ENCODE results near the gene LUC7L.
"Not testable (repeated sequence)": the region's sequence is repeated elsewhere in the genome, so short reads cannot be mapped to it uniquely, and the experiment has no call there.

Gene LUC7L

GRCh38 chr16:245105-245504 is 15.9 kb upstream of the LUC7L start:
- H3K9ac ChIP-seq (ENCODE audit: insufficient read length), result no peak overlapping the region
- no peak for DNase-seq (ENCODE audit: low read depth, low spot score)
- H3K9me3 ChIP-seq (ENCODE audit: low read depth, low read length), result no peaks in the 10 kb centered on the region
- no peak overlapping the region for H3K27ac ChIP-seq
- no peaks in the 10 kb centered on the region for H3K36me3 ChIP-seq (ENCODE audit: insufficient read depth, low read length)
- no peak overlapping the region for H3K4me3 ChIP-seq
- TF ChIP-seq EZH2 (IDR thresholded peaks at IDR 0.05), result no peak
- no peak for TF ChIP-seq FOXP2 (optimal IDR thresholded peaks at IDR 0.05; ENCODE audit: control extremely low read depth, extremely low read length, insufficient read depth)
- TF ChIP-seq POLR2AphosphoS5 (IDR thresholded peaks at IDR 0.05; ENCODE audit: borderline replicate concordance, low read depth, low read length), result no peak

- no peak for DNase-seq (ENCODE audit: low read depth, low spot score)
- H3K9ac ChIP-seq (ENCODE audit: insufficient read length), result no peak overlapping the region
- no peak overlapping the region for H3K4me3 ChIP-seq
- H3K36me3 ChIP-seq (ENCODE audit: insufficient read depth, low read length), result no peaks in the 10 kb centered on the region
- TF ChIP-seq EZH2 (IDR thresholded peaks at IDR 0.05) (no peak), FOXP2 (optimal IDR thresholded peaks at IDR 0.05; ENCODE audit: control extremely low read depth, extremely low read length, insufficient read depth) (no peak), POLR2AphosphoS5 (IDR thresholded peaks at IDR 0.05; ENCODE audit: borderline replicate concordance, low read depth, low read length) (no peak)
- H3K9me3 ChIP-seq (ENCODE audit: low read depth, low read length), result no peaks in the 10 kb centered on the region
- H3K27ac ChIP-seq, result no peak overlapping the region
These were observed 14.1 kb upstream of the LUC7L start for GRCh38 chr16:243348-243747.

GRCh38 chr16:242281-242680 is 13.0 kb upstream of the LUC7L start:
- Histone ChIP-seq H3K36me3 (ENCODE audit: insufficient read depth, low read length) (peaks cover 1% of the 10 kb centered on the region; the same call in 1 of the 2 replicates), H3K9ac (ENCODE audit: insufficient read length) (no peak overlapping the region), H3K4me3 (no peak overlapping the region), H3K27ac (peak overlapping the region; percentile 25; the same call in 1 of the 2 replicates), H3K9me3 (ENCODE audit: low read depth, low read length) (no peaks in the 10 kb centered on the region)
- TF ChIP-seq POLR2AphosphoS5 (IDR thresholded peaks at IDR 0.05; ENCODE audit: borderline replicate concordance, low read depth, low read length) (no peak), FOXP2 (optimal IDR thresholded peaks at IDR 0.05; ENCODE audit: control extremely low read depth, extremely low read length, insufficient read depth) (no peak), EZH2 (IDR thresholded peaks at IDR 0.05) (no peak)
- DNase-seq (ENCODE audit: low read depth, low spot score), result no peak

GRCh38 chr16:240559-240958 is 11.3 kb upstream of the LUC7L start:
- Histone ChIP-seq H3K27ac (no peak overlapping the region), H3K4me3 (no peak overlapping the region), H3K9ac (ENCODE audit: insufficient read length) (no peak overlapping the region), H3K9me3 (ENCODE audit: low read depth, low read length) (no peaks in the 10 kb centered on the region), H3K36me3 (ENCODE audit: insufficient read depth, low read length) (peaks cover 3% of the 10 kb centered on the region; the same call in 1 of the 2 replicates)
- no peak for TF ChIP-seq EZH2 (IDR thresholded peaks at IDR 0.05)
- no peak for TF ChIP-seq POLR2AphosphoS5 (IDR thresholded peaks at IDR 0.05; ENCODE audit: borderline replicate concordance, low read depth, low read length)
- TF ChIP-seq FOXP2 (optimal IDR thresholded peaks at IDR 0.05; ENCODE audit: control extremely low read depth, extremely low read length, insufficient read depth), result no peak
- no peak for DNase-seq (ENCODE audit: low read depth, low spot score)

- no peak overlapping the region for H3K9ac ChIP-seq (ENCODE audit: insufficient read length)
- no peaks in the 10 kb centered on the region for H3K9me3 ChIP-seq (ENCODE audit: low read depth, low read length)
- no peak overlapping the region for H3K4me3 ChIP-seq
- peak overlapping the region; percentile 29; the same call in 1 of the 2 replicates for H3K27ac ChIP-seq
- H3K36me3 ChIP-seq (ENCODE audit: insufficient read depth, low read length), result peaks cover 3% of the 10 kb centered on the region; the same call in 1 of the 2 replicates
- no peak for DNase-seq (ENCODE audit: low read depth, low spot score)
- no peak for TF ChIP-seq FOXP2 (optimal IDR thresholded peaks at IDR 0.05; ENCODE audit: control extremely low read depth, extremely low read length, insufficient read depth)
- TF ChIP-seq EZH2 (IDR thresholded peaks at IDR 0.05), result no peak
- TF ChIP-seq POLR2AphosphoS5 (IDR thresholded peaks at IDR 0.05; ENCODE audit: borderline replicate concordance, low read depth, low read length), result no peak
These were observed 10.7 kb upstream of the LUC7L start for GRCh38 chr16:239948-240277.

- Histone ChIP-seq H3K9me3 (ENCODE audit: low read depth, low read length) (no peaks in the 10 kb centered on the region), H3K4me3 (peak within 1 kb of the TSS; percentile 95), H3K27ac (peak within 1 kb of the TSS; percentile 97), H3K9ac (ENCODE audit: insufficient read length) (peak within 1 kb of the TSS; percentile 89), H3K36me3 (ENCODE audit: insufficient read depth, low read length) (peaks cover 3% of the 10 kb centered on the region; the same call in 1 of the 2 replicates)
- TF ChIP-seq EZH2 (IDR thresholded peaks at IDR 0.05), result no peak
- no peak for TF ChIP-seq FOXP2 (optimal IDR thresholded peaks at IDR 0.05; ENCODE audit: control extremely low read depth, extremely low read length, insufficient read depth)
- peak; percentile 67 for TF ChIP-seq POLR2AphosphoS5 (IDR thresholded peaks at IDR 0.05; ENCODE audit: borderline replicate concordance, low read depth, low read length)
- no peak for DNase-seq (ENCODE audit: low read depth, low spot score)
These were observed 5.4 kb upstream of the LUC7L start, which contains the start of gene FAM234A for GRCh38 chr16:234468-235305. FAM234A (plus strand) TSS chr16:234821; CDS start chr16:254414, 19,593 bp downstream.

- H3K9ac ChIP-seq (ENCODE audit: insufficient read length), result no peak overlapping the region
- peaks cover 29% of the 10 kb centered on the region for H3K36me3 ChIP-seq (ENCODE audit: insufficient read depth, low read length)
- TF ChIP-seq FOXP2 (optimal IDR thresholded peaks at IDR 0.05; ENCODE audit: control extremely low read depth, extremely low read length, insufficient read depth) (no peak), EZH2 (IDR thresholded peaks at IDR 0.05) (no peak), POLR2AphosphoS5 (IDR thresholded peaks at IDR 0.05; ENCODE audit: borderline replicate concordance, low read depth, low read length) (no peak)
- no peak overlapping the region for H3K27ac ChIP-seq
- no peak for DNase-seq (ENCODE audit: low read depth, low spot score)
- no peak overlapping the region for H3K4me3 ChIP-seq
- H3K9me3 ChIP-seq (ENCODE audit: low read depth, low read length), result no peaks in the 10 kb centered on the region
These were observed 1.7 kb upstream of the LUC7L start for GRCh38 chr16:230949-231348.

GRCh38 chr16:230351-230750 is 1.1 kb upstream of the LUC7L start:
- H3K9ac ChIP-seq (ENCODE audit: insufficient read length); H3K4me3 ChIP-seq; DNase-seq (ENCODE audit: low read depth, low spot score); H3K27ac ChIP-seq; H3K9me3 ChIP-seq (ENCODE audit: low read depth, low read length): not testable (repeated sequence)
- H3K36me3 ChIP-seq (ENCODE audit: insufficient read depth, low read length), result peaks cover 34% of the 10 kb centered on the region

Data from SK-N-MC (cell line).